Measurements from ENCODE around the gene MTERF4.
A peak's percentile ranks its signal among the peaks of the same experiment; 100 is the strongest.

Gene MTERF4

GRCh38 chr2:241102239-241102803, at the start of gene MTERF4:
MTERF4 (minus strand) TSS chr2:241102287; CDS start chr2:241102273, 14 bp downstream.
- peak; percentile 91 for DNase-seq

DNA sequence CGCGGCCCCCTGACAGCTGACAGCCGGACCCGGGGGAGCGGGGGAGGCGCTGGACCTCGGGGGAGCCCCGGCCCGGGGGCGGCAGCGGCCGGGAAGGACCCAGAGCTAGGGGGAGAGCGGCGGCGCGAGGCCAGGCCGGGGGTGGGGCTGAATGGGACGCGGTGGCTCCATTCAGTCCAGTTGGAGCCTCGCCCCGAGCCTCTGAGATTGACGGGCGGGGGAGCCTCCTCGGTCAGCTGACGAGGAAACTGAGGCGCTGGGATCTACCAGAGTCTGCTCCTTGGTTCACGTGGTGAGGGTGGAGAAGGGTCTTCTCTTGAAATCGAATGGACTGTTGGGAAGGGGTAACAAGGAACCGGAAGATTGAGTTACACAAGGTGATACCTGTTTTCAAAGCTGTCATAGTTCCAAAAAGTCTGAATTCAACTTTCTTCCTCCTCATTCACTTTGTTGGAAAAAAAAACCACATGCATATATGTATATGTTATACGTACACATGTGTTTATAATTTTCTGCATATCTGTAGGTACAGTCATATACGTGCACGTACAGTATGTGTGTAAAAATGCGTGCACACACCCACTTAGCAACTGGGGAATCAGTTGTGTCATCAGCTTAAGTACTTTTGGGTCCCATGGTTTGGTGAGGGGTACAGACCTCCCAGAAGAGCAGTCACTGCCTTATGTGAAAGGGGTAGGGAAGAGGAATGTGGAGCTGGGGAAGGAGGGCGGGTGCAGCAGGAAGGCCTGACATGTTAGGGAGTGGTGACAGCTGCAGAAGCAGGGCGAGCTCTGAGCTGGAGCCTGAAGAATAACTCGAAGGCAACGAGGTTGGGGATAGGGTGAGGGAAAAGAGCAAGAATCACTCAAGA, 48.8 kb upstream of the MTERF4 start:
- DNase-seq = no peak

DNA sequence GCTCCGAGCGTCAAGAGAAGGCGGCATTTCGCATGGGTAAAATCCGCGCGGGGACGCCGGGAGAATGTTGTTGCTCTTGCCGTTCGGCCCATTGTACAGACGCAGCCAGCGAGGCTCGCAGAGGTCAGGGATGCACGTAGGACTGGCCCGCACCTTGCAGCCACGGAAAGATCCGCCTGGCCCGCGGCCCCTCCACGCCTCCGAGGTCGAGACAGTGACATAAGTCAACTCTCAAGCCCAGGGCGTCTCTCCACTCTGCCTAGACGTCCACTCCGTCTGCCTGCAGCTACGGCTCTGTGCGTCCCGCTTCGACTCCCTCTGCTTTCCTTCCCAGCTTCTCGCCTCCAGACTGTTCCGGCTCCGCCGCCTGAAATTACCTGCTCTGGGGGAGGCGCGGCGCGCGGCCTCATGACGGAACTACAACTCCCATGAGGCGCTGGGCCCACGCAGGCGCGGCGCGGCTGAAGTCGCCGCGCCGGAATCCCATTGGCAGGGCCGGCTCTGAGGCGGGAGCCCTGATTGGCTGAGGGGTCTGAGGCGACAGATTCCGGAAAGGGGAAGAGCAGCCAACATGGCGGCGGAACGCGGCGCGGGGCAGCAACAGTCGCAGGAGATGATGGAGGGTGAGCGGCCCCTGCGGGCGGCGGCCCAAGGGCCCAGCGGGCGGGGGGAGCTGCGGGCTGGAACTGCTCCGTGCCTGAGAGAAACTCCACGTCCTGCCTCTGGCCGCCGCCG, 48.0 kb upstream of the MTERF4 start, which contains the start of gene PPP1R7:
TSS of gene PPP1R7 (plus strand) at position 543 of the 735 bp plus-strand sequence. CDS start at position 572, 29 bp downstream.
- peak; percentile 95 for DNase-seq

DNA sequence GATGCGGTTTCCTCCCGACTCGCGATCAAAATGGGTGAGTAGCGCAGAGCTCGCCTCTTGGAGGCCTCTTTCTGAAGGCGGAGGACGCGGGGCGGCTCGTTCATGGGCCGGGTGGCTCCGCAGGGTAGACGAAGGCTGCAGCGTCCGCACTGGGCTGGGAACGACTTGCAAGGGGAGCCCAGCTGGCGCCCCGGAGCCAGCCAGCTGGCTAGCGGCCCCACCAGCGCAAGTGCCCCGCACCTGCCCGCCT, 47.5 kb upstream of the MTERF4 start:
- DNase-seq = no peak

GRCh38 chr2:241148891-241149674, 47.0 kb upstream of the MTERF4 start, which contains the start of gene PASK:
PASK (minus strand) TSS chr2:241149472; CDS start chr2:241143032, 6,440 bp downstream.
- peak; percentile 94 for DNase-seq

- no peak for DNase-seq
Observed at GRCh38 chr2:241148239-241148638, 46.2 kb upstream of the MTERF4 start.

DNA sequence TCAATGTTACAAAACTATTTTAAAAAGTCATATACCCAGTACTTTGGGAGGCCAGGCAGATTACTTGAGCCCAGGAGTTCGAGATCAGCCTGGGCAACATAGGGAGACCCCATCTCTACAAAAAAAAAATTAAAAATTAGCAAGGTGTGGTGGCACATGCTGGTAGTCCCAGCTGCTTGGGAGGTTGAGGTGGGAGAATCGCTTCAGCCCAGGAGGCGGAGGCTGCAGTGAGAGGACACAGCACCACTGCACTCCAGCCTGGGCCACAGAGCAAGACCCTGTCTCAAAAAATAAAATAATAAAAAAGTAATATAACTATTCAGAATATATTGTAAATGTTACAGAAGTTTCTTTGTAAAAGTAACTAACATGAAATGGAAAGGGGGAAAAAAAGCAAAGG, 45.2 kb upstream of the MTERF4 start:
- DNase-seq = no peak

DNA sequence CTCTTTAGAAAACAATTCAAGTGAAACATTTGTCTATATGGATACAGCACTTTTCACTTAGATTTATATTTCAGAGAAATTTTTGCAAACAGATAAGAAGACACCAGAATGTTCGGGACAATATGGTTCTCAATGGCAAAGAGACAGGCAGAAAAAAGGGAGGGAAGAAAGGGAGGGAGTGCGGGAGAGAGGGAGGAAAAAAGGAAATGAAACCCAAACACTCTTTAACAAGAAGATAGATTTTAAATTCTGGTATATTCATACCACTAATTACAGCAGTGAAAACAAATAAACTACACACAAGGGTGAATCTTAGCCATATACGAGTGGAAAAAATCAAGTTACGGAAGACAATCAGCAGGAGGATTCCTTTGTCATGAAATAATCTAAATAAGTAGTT, 44.2 kb upstream of the MTERF4 start:
- no peak for DNase-seq

DNA sequence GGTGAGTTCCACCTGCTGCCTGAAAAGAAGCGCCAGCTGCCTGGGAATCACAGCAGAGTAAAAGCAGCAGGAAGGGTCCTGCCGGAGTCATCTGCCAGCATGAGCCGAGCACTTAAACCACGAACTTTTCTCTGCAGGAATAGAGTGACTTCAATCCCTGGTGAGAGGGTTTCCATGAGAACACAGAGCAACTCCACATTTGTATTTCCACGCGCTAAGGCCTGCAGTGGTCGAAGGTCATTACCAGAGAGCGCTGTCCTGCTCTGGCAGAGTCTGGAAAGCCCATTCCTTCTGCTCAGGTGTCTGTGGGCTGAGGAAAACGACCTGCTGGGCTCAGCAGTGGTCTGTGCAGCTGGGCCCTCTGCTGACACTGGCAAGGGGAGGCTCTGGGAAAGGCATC, 40.5 kb upstream of the MTERF4 start:
- DNase-seq = no peak

DNA sequence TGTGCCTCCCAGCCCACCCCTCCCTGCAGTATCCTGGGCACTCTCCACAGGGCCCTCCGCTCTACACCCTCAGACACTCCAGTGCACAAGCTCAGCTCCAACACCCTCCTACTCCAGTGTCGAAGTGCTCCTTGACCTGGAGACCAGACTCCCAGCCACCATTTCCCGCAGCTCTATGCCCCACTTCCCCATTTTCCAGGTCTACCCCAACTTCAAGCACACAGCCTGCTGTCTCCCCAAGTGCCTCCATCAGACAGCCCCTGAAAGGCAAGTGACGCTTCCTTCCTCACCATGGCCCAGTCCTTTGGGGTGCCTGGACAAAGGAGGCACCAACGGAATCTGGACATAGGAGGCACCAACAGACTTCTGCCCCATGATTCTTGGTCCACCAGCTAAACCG, 40.0 kb upstream of the MTERF4 start:
- no peak for DNase-seq

DNA sequence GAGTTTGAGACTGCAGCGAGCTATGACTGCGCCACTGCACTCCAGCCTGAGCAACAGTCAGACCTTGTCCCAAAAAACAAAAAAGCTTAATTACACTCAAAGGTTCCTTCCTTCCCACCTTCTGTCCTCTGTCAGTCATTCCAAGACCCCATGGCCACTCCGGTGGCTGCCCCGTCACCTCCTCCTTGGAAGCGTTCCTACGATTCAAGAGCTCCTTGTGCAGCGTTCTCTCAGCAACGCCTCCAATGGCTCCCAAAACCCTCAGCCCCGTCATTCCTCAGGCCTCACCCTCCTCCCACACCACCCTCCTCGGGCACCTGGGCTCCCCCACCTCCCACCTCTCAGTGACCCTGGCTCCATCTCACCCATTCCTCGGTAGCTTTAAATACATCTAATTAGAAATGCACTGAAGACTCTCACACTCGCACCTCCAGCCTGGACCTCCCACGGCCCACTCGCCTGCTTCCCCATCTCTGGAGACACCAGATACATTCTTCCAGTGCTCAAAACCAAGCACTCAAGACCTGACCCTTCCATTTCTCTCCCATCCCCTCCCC, 39.2 kb upstream of the MTERF4 start:
- DNase-seq = no peak

- DNase-seq = no peak
Observed at GRCh38 chr2:241140445-241140840, 38.4 kb upstream of the MTERF4 start.

GRCh38 chr2:241139531-241140444, 37.7 kb upstream of the MTERF4 start:
- no peak for DNase-seq

GRCh38 chr2:241138471-241138870, 36.4 kb upstream of the MTERF4 start:
- no peak for DNase-seq

- no peak for DNase-seq
Observed at GRCh38 chr2:241137276-241138190, 35.4 kb upstream of the MTERF4 start.

- no peak for DNase-seq
Observed at GRCh38 chr2:241136661-241137260, 34.7 kb upstream of the MTERF4 start.

GRCh38 chr2:241136191-241136590, 34.1 kb upstream of the MTERF4 start:
- DNase-seq = no peak

DNA sequence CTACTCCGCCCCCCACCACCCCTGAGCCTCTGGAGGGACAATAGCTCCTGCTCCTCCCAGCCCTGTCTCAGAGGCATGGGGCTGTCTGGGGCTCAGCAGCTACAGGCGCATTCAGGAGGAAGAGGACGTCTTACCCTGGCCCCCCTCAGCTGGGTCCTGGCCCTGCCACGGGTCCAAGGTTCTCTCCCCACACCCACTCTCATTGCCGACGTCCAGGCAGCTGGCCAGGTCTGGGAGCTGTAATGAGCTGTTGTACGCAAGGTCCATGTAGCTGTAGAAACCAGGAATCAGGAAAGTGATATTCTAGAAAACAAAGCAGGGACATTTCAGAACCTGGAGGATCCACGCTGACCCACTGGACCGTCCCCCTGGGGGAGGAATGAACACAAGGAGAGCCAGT, 33.6 kb upstream of the MTERF4 start:
- no peak for DNase-seq

DNA sequence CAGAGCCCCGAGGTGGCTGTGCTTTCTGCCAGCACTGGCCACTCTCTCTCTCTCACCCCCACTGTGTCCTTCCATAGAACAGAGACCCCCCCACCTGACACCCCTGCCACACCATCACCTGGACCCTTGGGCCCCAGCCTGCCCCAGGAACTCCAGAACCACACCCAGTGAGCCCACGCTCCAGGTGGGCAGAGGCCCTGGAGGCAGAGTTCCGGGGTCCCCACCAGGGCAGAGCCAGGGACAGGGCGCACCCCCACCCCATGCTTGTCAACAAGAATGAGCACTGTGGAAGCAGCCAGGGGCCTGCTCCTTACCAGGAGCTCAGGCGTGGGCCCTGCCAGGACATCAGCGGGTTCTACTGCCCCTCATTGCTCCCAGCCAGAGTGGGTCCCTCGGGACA, 32.6 kb upstream of the MTERF4 start:
- no peak for DNase-seq

DNA sequence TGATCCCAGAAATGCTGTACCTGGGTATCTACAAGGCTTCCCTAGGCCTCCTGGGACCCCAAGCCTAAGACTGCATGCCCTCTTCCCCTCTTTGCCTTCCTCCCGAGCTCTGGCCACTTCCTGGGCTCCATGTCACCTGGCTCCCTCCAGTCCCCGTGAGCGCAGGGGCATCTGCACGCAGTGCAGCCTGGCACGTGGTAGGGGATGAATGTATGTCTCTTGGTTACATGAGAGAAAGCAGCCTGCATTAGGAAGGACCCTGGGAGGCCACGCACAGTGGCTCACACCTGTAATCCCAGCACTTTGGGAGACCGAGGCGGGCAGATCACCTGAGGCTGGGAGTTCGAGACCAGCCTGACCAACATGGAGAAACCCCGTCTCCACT, 31.3 kb upstream of the MTERF4 start:
- no peak for DNase-seq

All from CD4-positive, alpha-beta T cell treated with Interleukin-17A for 4 hours (primary cell).